Activated T-helper 17 cell treated with anti-CD3 and anti-CD28 coated beads, Interleukin-2, amount 50 U/mL, for 72 hours (primary cell): ENCODE results near the gene PCIF1. TPM values are rescaled to one million over a fixed set of nuclear protein-coding genes. Genes with fewer than 3 reads are reported as not detected.
"Not testable (repeated sequence)": the region's sequence is repeated elsewhere in the genome, so short reads cannot be mapped to it uniquely, and the experiment has no call there.

Experiments used
- ATAC-seq: fragments of 150-1000 bp; cut with Tn5 transposase; replicated peaks from 2 replicates; pipeline ENCODE4 v1.10.0; 2021; ENCODE audit warnings: mild to moderate bottlenecking, moderate library complexity
- H3K27ac Mint-ChIP-seq: one replicate; pipeline ENCODE4 v1.8.0; 2022; ENCODE audit warnings: mixed read lengths
- H3K27me3 Mint-ChIP-seq: one replicate; pipeline ENCODE4 v1.8.0; 2022; ENCODE audit warnings: mixed read lengths
- H3K36me3 Mint-ChIP-seq: one replicate; pipeline ENCODE4 v1.8.0; 2022; ENCODE audit warnings: low read depth, mild to moderate bottlenecking, mixed read lengths
- H3K4me1 Mint-ChIP-seq: one replicate; pipeline ENCODE4 v1.8.0; 2022; ENCODE audit warnings: mixed read lengths
- H3K4me3 Mint-ChIP-seq: one replicate; pipeline ENCODE4 v1.8.0; 2022; ENCODE audit warnings: mild to moderate bottlenecking, mixed read lengths
- H3K9me3 Mint-ChIP-seq: one replicate; pipeline ENCODE4 v1.8.0; 2022; ENCODE audit warnings: mixed read lengths
- total RNA-seq, 2 donors: library from RNA; stranded (reverse); gene quantifications; one replicate each; pipeline ENCODE4 v1.2.3, GENCODE V29; 2022

The PCIF1 gene
- total RNA-seq, 2 donors from 2014 or later = 33.1 to 34.3 TPM

- peak; percentile 78 for ATAC-seq
- Mint-ChIP-seq H3K27me3 (no peaks in the 10 kb centered on the region), H3K36me3 (no peaks in the 10 kb centered on the region), H3K4me1 (peaks cover 12% of the 10 kb centered on the region), H3K4me3 (no peak overlapping the region), H3K9me3 (no peaks in the 10 kb centered on the region), H3K27ac (no peak overlapping the region)
Measured at GRCh38 chr20:45993197-45993951, 58.9 kb downstream of the PCIF1 start.

- Mint-ChIP-seq H3K27me3 (no peaks in the 10 kb centered on the region), H3K4me3 (no peak overlapping the region), H3K27ac (no peak overlapping the region), H3K4me1 (peaks cover 24% of the 10 kb centered on the region), H3K9me3 (no peaks in the 10 kb centered on the region), H3K36me3 (no peaks in the 10 kb centered on the region)
- no peak for ATAC-seq
Measured at GRCh38 chr20:45994761-45995493, 60.4 kb downstream of the PCIF1 start.

DNA sequence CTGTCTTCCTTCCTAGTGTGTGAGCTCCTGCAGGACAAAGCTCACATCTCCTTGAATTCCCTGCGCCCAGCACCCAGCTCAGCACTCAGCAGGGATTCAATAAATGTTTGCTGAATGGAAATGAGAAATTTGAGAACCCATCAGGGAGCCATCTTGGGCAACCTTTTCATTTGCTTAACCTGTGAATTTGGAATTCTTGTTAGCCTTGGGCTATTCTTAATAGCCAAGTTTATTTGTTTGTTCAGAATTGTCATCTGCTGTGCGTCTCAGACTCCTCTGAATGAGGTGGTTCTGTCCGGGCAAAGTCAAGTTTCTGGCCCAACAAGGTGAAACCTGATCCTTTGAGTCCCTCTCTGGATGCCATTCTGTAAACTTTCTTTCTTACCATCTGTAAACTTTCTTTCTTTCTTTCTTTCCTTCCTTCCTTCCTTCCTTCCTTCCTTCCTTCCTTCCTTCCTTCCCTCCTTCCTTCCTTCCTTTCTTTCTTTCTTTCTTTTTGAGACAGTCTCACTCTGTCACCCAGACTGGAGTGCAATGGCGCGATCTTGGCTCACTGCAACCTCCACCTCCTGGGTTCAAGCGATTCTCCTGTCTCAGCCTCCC is 61.1 kb downstream of the PCIF1 start:
- not testable (repeated sequence) for H3K27ac Mint-ChIP-seq, H3K27me3 Mint-ChIP-seq, H3K4me3 Mint-ChIP-seq, H3K36me3 Mint-ChIP-seq, H3K9me3 Mint-ChIP-seq, ATAC-seq
- H3K4me1 Mint-ChIP-seq = peaks cover 28% of the 10 kb centered on the region

GRCh38 chr20:45997187-45997586 is 62.7 kb downstream of the PCIF1 start:
- H3K27ac Mint-ChIP-seq = peak overlapping the region; percentile 37

More at GRCh38 chr20:45997187-45997586, 62.7 kb downstream of the PCIF1 start:
- Mint-ChIP-seq H3K36me3 (no peaks in the 10 kb centered on the region), H3K4me1 (peaks cover 30% of the 10 kb centered on the region), H3K27me3 (no peaks in the 10 kb centered on the region), H3K9me3 (no peaks in the 10 kb centered on the region), H3K4me3 (peak overlapping the region; percentile 22)
- ATAC-seq = no peak

Other genes with a start within 250 kb of the PCIF1 start
- gene WFDC13, start 232.6 kb upstream of the PCIF1 start, total RNA-seq = not detected
- not detected for gene WFDC10B, start 229.7 kb upstream of the PCIF1 start, total RNA-seq
- gene SPINT4, start 212.3 kb upstream of the PCIF1 start, total RNA-seq = not detected
- gene WFDC3, start 142.8 kb upstream of the PCIF1 start, total RNA-seq = not detected
- 10 to 100 TPM; 13.0 to 26.2 TPM for gene DNTTIP1, start 142.7 kb upstream of the PCIF1 start, total RNA-seq
- gene UBE2C, start 122.0 kb upstream of the PCIF1 start, total RNA-seq = 100 to 1,000 TPM; 209 to 224 TPM
- gene TNNC2, start 107.4 kb upstream of the PCIF1 start, total RNA-seq = under 1 TPM in 1 of 2 donors, not detected in 1; 0.37 TPM
- gene SNX21, start 100.9 kb upstream of the PCIF1 start, total RNA-seq = 1 to 10 TPM; 2.2 to 2.6 TPM
- gene ACOT8, start 77.3 kb upstream of the PCIF1 start, total RNA-seq = 10 to 100 TPM; 21.4 to 23.2 TPM
- 1 to 10 TPM; 7.1 to 7.6 TPM for gene ZSWIM3, start 77.1 kb upstream of the PCIF1 start, total RNA-seq
- 10 to 100 TPM in 1 of 2 donors, 1 to 10 TPM in 1; 7.8 to 16.0 TPM for gene ZSWIM1, start 53.5 kb upstream of the PCIF1 start, total RNA-seq
- gene SPATA25, start 47.1 kb upstream of the PCIF1 start, total RNA-seq = under 1 TPM; 0.69 to 0.74 TPM
- gene NEURL2, start 43.5 kb upstream of the PCIF1 start, total RNA-seq = 1 to 10 TPM; 1.7 to 2.1 TPM
- 100 to 1,000 TPM; 117 to 152 TPM for gene CTSA, start 43.3 kb upstream of the PCIF1 start, total RNA-seq
- gene PLTP, start 22.5 kb upstream of the PCIF1 start, total RNA-seq = 10 to 100 TPM in 1 of 2 donors, 1 to 10 TPM in 1; 6.6 to 12.1 TPM
- gene ZNF335, start 37.5 kb downstream of the PCIF1 start, total RNA-seq = 10 to 100 TPM; 46.0 to 53.9 TPM
- not detected for gene MMP9, start 74.2 kb downstream of the PCIF1 start, total RNA-seq
- gene SLC12A5, start 94.5 kb downstream of the PCIF1 start, total RNA-seq = under 1 TPM in 1 of 2 donors, not detected in 1; 0.61 TPM
- gene NCOA5, start 155.3 kb downstream of the PCIF1 start, total RNA-seq = 10 to 100 TPM; 16.4 to 31.6 TPM
- gene CD40, start 183.6 kb downstream of the PCIF1 start, total RNA-seq = 1 to 10 TPM; 1.5 to 7.8 TPM